Ureter (tissue), 1 donor: ENCODE data around the gene PDE8B. TPM values are rescaled to one million over a fixed set of nuclear protein-coding genes. Genes with fewer than 3 reads are reported as not detected.

ENCODE experiments used
- DNase-seq: peaks from one replicate; pipeline ENCODE4 v3.0.0-alpha.2; 2020; ENCODE audit warnings: low spot score
- total RNA-seq: library from RNA; stranded (reverse); gene quantifications from one replicate; pipeline ENCODE4 v1.2.4, GENCODE V29; 2023
- donor health status: DM: yes; HTN: yes; CAD: no.

PDE8B gene
- total RNA-seq, 1 donor from 2014 or later = 10.1 TPM

GRCh38 chr5:77192441-77193050 is 17.9 kb upstream of the PDE8B start:
- no peak for DNase-seq

- no peak for DNase-seq
These were observed 15.7 kb upstream of the PDE8B start for GRCh38 chr5:77194762-77195161.

- DNase-seq = no peak
These were observed 12.5 kb upstream of the PDE8B start for GRCh38 chr5:77197840-77198554.

GRCh38 chr5:77200663-77201062 is 9.8 kb upstream of the PDE8B start:
- DNase-seq = no peak

- no peak for DNase-seq
These were observed 8.3 kb upstream of the PDE8B start for GRCh38 chr5:77202145-77202544.

- DNase-seq = no peak
These were observed 5.5 kb upstream of the PDE8B start for GRCh38 chr5:77204967-77205366.

GRCh38 chr5:77208507-77209163 is 1.8 kb upstream of the PDE8B start:
- no peak for DNase-seq

- no peak for DNase-seq
These were observed 887 bp upstream of the PDE8B start for GRCh38 chr5:77209495-77210090.

GRCh38 chr5:77210964-77211690 is 647 bp downstream of the PDE8B start:
- no peak for DNase-seq

GRCh38 chr5:77211691-77212047 is 1.2 kb downstream of the PDE8B start:
- DNase-seq = no peak

GRCh38 chr5:77213601-77214000 is 3.1 kb downstream of the PDE8B start:
- DNase-seq = no peak

GRCh38 chr5:77214151-77214550 is 3.7 kb downstream of the PDE8B start:
- no peak for DNase-seq

GRCh38 chr5:77218263-77218662 is 7.8 kb downstream of the PDE8B start:
- no peak for DNase-seq

- no peak for DNase-seq
These were observed 10.6 kb downstream of the PDE8B start for GRCh38 chr5:77221115-77221514.

GRCh38 chr5:77222722-77223121 is 12.2 kb downstream of the PDE8B start:
- no peak for DNase-seq

GRCh38 chr5:77223653-77224052 is 13.2 kb downstream of the PDE8B start:
- no peak for DNase-seq

- no peak for DNase-seq
These were observed 14.3 kb downstream of the PDE8B start for GRCh38 chr5:77224672-77225355.

- no peak for DNase-seq
These were observed 15.1 kb downstream of the PDE8B start for GRCh38 chr5:77225531-77225930.

GRCh38 chr5:77229887-77230286 is 19.4 kb downstream of the PDE8B start:
- DNase-seq = no peak

GRCh38 chr5:77230727-77231470 is 20.4 kb downstream of the PDE8B start:
- no peak for DNase-seq
